GM19328 (cell line): Measurements from ENCODE around the gene MRPL37.
"Not testable (repeated sequence)": the region's sequence is repeated elsewhere in the genome, so short reads cannot be mapped to it uniquely, and the experiment has no call there.

Source experiments
- ATAC-seq: cut with Tn5 transposase; IDR thresholded peaks from one replicate; pipeline ENCODE4 v1.9.1; 2021; ENCODE audit warnings: mild to moderate bottlenecking, moderate library complexity; ENCODE audit not compliant: unreplicated experiment

The MRPL37 gene

GRCh38 chr1:54199765-54200518 is at the start of gene MRPL37, which contains the start of gene CYB5RL:
Gene MRPL37 (plus strand): TSS chr1:54200167. CDS start chr1:54200244, 77 bp downstream.
Gene CYB5RL (minus strand): TSS chr1:54200030. CDS start chr1:54195616, 4,414 bp downstream.
- peak; percentile 92 for ATAC-seq

DNA sequence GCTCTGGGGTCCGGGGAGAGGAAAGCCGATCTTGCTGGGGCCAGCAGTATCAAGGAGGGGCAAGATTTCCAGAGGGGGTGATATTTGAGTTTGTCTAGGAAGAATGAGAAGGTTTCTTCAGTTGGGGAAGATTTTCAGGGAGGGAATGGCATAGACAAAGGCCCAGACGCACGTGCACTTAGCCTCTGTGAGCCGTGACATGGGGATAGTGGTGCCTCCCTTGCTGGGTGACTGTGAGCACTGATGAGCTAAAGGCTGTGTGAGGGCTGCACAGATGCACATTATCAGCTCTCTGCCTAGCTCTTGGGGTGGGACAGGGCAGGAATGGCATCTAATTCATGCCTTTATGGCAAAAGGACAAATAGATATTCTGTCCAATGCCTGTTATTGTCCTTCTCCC is 49.0 kb upstream of the MRPL37 start:
- ATAC-seq = no peak

GRCh38 chr1:54152696-54153095 is 47.3 kb upstream of the MRPL37 start, which contains the start of gene CDCP2:
Gene CDCP2 (minus strand): TSS chr1:54153000. CDS start chr1:54152922, 78 bp downstream.
- ATAC-seq = no peak

DNA sequence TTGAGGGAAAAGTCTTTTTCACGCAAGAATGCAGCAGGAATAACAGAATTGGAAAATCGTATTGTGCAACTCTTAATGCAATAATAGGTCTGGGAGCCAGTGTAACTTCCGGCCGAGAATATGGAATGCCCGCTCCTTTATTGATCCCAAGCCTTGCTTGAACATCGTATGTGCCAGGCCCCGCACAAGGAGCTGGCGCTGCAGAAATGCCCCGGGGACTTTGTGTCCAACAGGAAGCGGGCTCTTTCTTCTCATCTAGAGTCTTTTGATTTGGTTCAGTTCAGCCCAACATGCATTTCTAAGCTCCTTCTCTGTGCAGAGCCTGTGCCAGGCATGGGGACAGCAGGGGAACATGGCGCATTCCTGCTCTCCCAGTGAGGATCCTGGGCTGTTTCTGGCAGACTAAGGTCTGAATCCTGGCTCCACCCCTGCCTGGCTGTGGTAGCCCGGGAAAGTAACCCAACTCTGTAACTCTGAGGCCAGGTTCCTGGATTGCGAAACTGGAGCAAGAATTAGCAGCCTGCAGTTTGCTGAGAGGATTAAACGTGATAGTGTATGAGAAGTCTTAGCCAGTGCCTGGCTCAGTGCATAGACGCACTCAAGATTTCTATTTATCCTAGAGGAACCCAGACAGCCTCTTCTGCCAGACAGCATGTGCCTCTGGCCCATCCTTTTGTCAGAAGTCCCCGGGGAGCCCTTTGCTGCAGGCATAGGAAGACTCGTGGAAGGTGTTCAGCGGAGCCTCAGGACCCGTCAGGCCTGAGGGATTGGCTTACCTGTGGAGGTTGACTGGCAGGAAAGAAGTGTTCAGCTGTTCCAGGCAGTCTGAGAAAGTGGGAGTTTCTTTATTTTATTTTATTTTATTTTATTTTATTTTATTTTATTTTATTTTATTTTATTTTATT is 46.2 kb upstream of the MRPL37 start:
- no peak for ATAC-seq

DNA sequence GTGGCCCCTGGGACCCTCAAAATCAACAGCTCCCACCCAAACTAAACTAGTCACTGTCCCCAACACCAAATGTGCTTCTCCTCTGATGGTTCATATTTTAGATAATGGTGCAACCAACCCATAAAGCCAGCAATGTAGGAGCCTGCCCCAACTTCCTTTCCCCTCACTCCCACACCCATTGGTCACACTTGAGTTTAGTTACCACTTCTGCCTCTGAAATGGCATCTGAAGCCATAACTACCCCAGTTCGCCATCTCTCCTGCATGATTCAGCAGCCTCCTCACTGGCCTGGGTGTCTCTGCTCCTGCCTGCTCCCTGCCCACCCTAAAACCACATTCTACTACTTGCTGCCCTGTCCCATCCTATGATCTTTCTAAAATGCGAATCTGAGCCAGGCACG is 43.8 kb upstream of the MRPL37 start:
- ATAC-seq = no peak

DNA sequence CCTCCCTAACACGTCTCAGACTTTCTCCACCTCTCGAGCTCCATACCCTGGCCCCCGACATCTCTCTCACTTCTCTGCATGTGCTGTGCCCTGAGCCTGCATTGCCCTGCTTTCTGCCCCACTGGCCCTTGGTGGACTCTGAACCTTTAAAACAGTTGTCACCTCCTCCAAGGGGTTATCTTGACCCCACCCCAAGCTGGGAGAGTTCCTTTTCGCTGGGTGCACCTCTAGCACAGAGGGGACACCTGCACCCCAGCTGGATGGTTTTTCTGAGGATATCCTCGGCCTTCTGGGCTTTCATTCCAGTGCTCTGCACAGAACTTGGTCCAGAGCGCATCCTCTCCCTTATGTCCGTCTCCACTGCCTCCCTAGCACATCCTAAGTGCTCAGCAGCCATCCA is 43.0 kb upstream of the MRPL37 start:
- ATAC-seq = no peak

DNA sequence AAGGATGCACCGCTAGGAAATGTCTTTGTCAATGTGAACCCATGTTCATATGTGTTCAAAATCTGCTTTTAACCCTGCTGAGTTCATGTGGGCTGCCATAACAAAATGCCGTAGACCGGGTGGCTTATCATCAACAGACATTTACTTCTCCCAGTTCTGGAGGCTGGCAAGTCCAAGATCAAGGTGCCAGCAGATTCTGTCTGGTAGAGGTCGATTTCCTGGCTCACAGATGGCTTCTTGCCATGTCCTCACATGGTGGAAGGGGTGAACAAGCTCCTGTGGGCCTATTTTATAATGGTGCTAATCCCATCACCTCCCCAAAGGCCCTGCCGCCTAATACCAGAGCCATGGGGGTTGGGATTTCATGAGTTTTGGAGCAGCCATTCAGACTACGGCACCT is 42.6 kb upstream of the MRPL37 start:
- no peak for ATAC-seq

DNA sequence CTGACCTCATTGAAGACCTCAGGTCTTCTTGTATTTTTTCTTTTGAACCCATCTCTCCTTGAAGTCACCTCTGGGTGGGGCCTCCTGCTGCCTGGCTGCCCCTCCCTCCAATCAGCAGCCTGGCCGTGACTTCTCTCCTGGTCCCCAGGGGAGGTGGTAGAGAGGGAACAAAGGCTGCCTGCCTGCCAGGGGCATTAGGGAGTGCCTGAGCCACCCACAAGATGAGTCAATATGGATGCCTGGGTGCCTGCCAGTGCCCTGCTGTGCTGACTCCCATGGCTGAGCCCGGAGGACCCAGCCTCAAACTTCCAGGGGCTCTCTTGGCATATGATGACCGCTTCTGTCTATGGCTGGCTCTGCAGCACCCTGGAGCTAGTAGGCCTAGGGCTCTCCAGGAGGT is 41.9 kb upstream of the MRPL37 start:
- no peak for ATAC-seq

DNA sequence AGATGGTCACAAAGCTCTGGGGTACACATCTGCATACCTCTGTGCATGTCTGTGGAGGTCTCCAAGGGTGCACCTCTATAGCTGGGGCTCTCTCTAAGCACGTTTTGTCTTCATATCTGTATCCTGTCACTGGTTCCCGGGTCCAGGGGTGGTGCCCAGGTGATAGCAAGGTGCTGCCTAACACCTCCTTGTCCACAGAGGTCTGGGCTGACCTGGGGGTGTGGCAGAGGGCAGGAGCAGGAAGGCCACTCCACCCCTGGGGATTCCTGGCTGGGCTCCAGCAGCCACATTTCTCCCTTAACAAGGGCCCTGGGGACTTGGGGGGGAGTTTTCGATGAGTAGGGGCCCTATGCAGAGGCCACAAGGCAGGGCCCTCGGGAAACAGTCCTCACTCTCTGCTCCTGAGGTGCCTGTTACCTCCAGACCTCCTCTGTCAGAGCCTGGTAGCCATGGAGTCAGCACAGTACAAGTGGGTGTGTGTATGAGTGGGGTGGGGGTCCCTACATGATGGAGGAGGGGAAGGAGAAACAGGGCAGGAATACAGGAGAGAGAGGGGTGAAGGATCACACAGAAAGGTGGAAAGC is 40.1 kb upstream of the MRPL37 start:
- no peak for ATAC-seq

DNA sequence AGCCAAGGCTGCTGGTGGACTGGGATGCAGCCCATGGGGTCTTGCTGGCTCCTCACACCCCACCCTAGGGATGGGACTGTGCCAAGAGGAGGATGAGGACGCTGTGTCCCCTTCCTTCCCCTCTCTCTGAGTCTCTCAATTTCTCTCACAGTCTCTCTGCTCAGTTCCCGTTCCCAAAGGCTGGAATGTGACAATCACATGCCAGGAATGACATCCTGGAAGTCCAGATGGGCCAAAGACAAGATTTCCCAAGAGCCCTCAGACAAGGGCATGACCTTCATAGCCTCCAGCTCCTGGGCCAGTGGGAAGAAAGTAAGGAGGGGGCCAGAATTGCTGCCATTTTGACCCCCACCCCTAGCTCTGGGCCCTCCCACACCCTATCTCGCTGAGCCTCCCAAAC is 39.6 kb upstream of the MRPL37 start:
- no peak for ATAC-seq

DNA sequence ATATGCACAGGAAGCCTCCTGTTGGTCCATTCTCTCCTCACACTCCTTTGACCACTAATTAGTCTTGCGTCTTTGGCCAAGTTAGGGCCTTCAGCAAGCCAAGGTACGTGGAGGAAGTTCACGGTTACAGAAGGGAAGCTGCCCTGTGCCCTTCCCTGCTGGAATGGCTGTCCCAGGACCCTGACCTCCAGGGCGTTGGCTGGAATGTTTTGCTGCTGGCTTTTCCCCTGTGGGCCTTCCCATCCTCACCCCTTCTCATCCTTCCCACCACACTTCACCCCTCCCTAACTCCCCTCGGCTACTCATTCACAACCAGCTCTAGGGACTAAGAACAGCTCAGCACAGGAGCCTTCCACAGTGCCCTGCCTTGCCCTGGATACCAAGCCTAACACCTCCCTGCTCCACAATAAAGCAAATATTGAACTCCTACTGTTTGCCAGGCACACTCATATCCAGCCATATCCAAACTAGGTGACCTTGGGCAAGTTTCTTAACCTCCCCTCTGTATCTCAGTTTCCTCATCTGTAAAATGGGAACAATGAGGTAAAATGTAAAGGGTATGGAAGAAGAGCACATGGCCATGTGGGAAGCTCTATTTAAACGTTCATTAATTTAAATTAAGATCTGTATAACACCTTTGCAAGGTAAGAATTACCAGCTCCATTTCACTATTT is 38.3 kb upstream of the MRPL37 start:
- no peak for ATAC-seq

GRCh38 chr1:54163051-54163450 is 36.9 kb upstream of the MRPL37 start:
- ATAC-seq = no peak

GRCh38 chr1:54163573-54163972 is 36.4 kb upstream of the MRPL37 start:
- ATAC-seq = no peak

DNA sequence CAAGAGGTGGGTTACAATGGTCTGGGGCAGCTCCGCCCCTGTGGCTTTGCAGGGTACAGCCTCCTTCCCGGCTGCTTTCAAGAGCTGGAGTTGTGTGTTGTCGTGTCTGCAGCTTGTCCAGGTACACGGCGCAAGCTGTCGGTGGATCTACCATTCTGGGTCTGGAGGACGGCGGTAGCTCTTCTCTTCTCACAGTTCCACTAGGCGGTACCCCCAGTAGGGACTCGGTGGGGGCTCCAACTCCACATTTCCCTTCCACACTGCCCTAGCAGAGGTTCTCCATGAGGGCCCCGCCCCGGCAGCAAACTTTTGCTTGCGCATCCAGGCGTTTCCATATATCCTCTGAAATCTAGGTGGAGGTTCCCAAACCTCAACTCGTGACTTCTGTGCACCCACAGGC is 34.8 kb upstream of the MRPL37 start:
- ATAC-seq = no peak

DNA sequence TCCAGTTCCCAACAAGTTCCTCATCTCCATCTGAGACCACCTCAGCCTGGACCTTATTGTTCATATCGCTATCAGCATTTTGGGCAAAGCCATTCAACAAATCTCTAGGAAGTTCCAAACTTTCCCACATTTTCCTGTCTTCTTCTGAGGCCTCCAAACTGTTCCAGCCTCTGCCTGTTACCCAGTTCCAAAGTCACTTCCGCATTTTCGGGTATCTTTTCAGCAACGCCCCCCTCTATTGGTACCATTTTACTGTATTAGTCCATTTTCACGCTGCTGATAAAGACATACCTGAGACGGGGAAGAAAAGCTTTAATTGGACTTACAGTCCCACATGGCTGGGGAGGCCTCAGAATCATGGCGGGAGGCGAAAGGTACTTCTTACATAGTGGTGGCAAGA is 33.6 kb upstream of the MRPL37 start:
- not testable (repeated sequence) for ATAC-seq

GRCh38 chr1:54167422-54168139 is 32.4 kb upstream of the MRPL37 start:
- no peak for ATAC-seq

- no peak for ATAC-seq
Measured at GRCh38 chr1:54168206-54168965, 31.6 kb upstream of the MRPL37 start.

DNA sequence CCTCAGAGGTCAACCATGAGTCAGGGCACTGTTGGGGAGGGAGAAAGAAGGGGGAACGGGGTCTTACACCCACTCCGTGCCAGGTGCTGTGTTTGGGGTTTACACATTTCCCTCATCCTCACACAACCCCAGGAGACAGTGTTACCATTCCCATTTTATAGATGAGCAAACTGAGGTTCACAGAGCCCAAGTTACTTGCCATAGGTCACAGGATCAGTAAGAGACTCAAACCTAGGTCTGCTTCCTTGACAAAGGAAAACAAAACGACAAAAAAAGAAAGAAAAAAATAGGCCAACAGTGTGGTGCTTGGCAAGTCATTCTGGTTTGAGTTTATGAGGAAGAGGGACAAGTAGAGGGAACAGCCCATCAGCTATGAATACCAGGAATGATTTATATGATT is 30.9 kb upstream of the MRPL37 start:
- no peak for ATAC-seq

DNA sequence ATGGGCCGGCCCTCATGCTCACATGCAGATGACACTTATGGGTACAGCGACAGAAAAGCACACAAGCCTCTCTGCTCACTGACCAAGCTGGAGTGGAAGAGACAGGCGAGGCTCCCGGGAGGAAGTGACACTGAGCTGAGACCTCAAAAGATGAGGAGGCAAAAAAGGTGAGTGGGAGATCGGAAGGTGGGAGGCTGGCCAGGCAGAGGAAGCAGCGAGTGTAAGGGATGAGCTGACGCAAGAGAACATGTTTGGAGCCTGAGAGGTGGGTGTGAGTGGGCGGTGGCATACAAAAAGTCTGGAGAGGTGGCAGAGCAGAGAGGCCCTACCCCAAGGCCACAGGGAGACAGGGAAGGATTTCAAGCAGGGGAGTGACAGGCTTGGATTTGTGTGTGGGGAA is 29.0 kb upstream of the MRPL37 start:
- no peak for ATAC-seq

DNA sequence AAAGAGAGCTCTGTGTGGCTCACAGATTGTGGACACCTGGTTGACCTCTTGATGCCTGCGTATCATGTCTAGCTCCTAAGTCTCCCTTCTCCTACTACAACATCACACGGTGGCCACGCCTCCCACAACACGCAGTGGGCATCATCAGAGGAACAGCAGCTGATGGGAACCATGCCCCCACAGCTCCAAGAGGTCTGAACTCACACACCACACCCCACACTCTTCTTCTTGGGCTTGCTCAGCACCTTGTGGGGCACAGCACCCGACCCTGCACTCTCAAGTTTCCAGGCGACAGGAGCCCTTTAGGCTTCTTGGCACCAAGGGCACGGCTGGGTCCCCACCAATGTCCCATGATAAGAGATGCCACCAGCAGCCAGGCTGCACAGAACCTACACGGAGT is 28.4 kb upstream of the MRPL37 start:
- ATAC-seq = no peak
